GM13977 (cell line): ENCODE data around the gene DCDC1.

Experiments
- DNase-seq: peaks from one replicate; pipeline ENCODE4 v3.0.0; 2012; ENCODE audit warnings: low spot score
- CTCF ChIP-seq: IDR thresholded peaks from 2 replicates; pipeline ENCODE4 v1.5.1; 2012; ENCODE audit warnings: mild to moderate bottlenecking, control low read depth; ENCODE audit not compliant: insufficient read depth; ENCODE audit errors: extremely low read depth, missing control alignments
- in situ Hi-C: fragments of 300-500 bp; cut with MboI; formaldehyde crosslinking; loops from one replicate; pipeline ENCODE4 v1.12.0; 2022; ENCODE audit warnings: low sequenced_read_pairs, low pct_unique_long_range_greater_than_20kb, mixed read lengths, inconsistent platforms; ENCODE audit not compliant: unreplicated experiment

The DCDC1 gene

GRCh38 chr11:30921811-30922210, 447.7 kb downstream of the DCDC1 start:
- TF ChIP-seq CTCF: no peak
- DNase-seq: no peak
- in situ Hi-C loops: no loop called here

- no peak for TF ChIP-seq CTCF
- in situ Hi-C loops: loop anchor here (10.0 kb wide), 1 partner anchor 565 kb away; no protein-coding TSS in a partner anchor
- no peak for DNase-seq
Observed at GRCh38 chr11:30919389-30920152, 450.0 kb downstream of the DCDC1 start.

- peak; percentile 36 for DNase-seq
- peak; percentile 63 for TF ChIP-seq CTCF
- in situ Hi-C loops: loop anchor here (10.0 kb wide), 1 partner anchor 563 kb away; no protein-coding TSS in a partner anchor
Observed at GRCh38 chr11:30917859-30918478, 451.6 kb downstream of the DCDC1 start.

GRCh38 chr11:30917266-30917665, 452.3 kb downstream of the DCDC1 start:
- DNase-seq: no peak
- TF ChIP-seq CTCF: no peak
- in situ Hi-C loops: loop anchor here (10.0 kb wide), 1 partner anchor 562 kb away; no protein-coding TSS in a partner anchor

- DNase-seq: no peak
- in situ Hi-C loops: loop anchor here (10.0 kb wide), 1 partner anchor 562 kb away; no protein-coding TSS in a partner anchor
- no peak for TF ChIP-seq CTCF
Observed at GRCh38 chr11:30916764-30917163, 452.8 kb downstream of the DCDC1 start.

- DNase-seq: peak; percentile 12
- in situ Hi-C loops: loop anchor here (10.0 kb wide), 1 partner anchor 559 kb away; no protein-coding TSS in a partner anchor
- TF ChIP-seq CTCF: peak; percentile 66
Observed at GRCh38 chr11:30914143-30914762, 455.3 kb downstream of the DCDC1 start.
